Brain microvascular endothelial cell (primary cell): Measurements from ENCODE around the gene HMGB3.

Experiments used
- DNase-seq: peaks from one replicate; pipeline ENCODE4 v3.0.0-alpha.2; 2020
- H3K27ac ChIP-seq: fragments of 250-450 bp; sonication (Bioruptor Pico); 2 replicates; pipeline ENCODE4 v1.5.1; 2020; ENCODE audit warnings: mild to moderate bottlenecking, moderate library complexity
- H3K27me3 ChIP-seq: fragments of 250-450 bp; sonication (Bioruptor Pico); replicated peaks from 2 replicates; pipeline ENCODE4 v1.5.1; 2020; ENCODE audit warnings: mild to moderate bottlenecking
- H3K36me3 ChIP-seq: fragments of 250-450 bp; sonication (Bioruptor Pico); replicated peaks from 2 replicates; pipeline ENCODE4 v1.5.1; 2020; ENCODE audit warnings: mild to moderate bottlenecking
- H3K4me3 ChIP-seq: 2 replicates; pipeline ENCODE4 v1.5.1; 2011; ENCODE audit warnings: low read depth, mild to moderate bottlenecking, control low read depth, low read length, moderate library complexity
- CTCF ChIP-seq: IDR thresholded peaks from 2 replicates; pipeline ENCODE4 v1.5.1; 2011; ENCODE audit warnings: low read depth, mild to moderate bottlenecking, moderate library complexity, low read length, control low read depth, inconsistent platforms; ENCODE audit errors: missing control alignments
- in situ Hi-C: cut with HindIII; loops from 2 replicates; pipeline ENCODE4 v1.10.0; 2017; ENCODE audit warnings: low sequenced_read_pairs, low pct_ligation_motif_present

HMGB3 gene

GRCh38 chrX:150977411-150978162, 5.5 kb upstream of the HMGB3 start:
- no peak for TF ChIP-seq CTCF
- Histone ChIP-seq H3K27ac (no peak overlapping the region), H3K27me3 (no peaks in the 10 kb centered on the region), H3K36me3 (no peaks in the 10 kb centered on the region), H3K4me3 (no peak overlapping the region)
- no peak for DNase-seq
- in situ Hi-C loops = no loop called here

- Histone ChIP-seq H3K36me3 (no peaks in the 10 kb centered on the region), H3K27ac (no peak overlapping the region), H3K27me3 (no peaks in the 10 kb centered on the region), H3K4me3 (no peak overlapping the region)
- in situ Hi-C loops = no loop called here
- DNase-seq = no peak
- no peak for TF ChIP-seq CTCF
Observed at GRCh38 chrX:150980186-150980585, 2.9 kb upstream of the HMGB3 start.

GRCh38 chrX:150980711-150981110, 2.4 kb upstream of the HMGB3 start:
- Histone ChIP-seq H3K27me3 (no peaks in the 10 kb centered on the region), H3K4me3 (no peak overlapping the region), H3K27ac (no peak overlapping the region), H3K36me3 (no peaks in the 10 kb centered on the region)
- in situ Hi-C loops = no loop called here
- no peak for TF ChIP-seq CTCF
- no peak for DNase-seq

- peak overlapping the region; percentile 61 for H3K4me3 ChIP-seq
- DNase-seq = no peak
- in situ Hi-C loops = no loop called here
- no peak overlapping the region for H3K27ac ChIP-seq
- no peak for TF ChIP-seq CTCF
- H3K36me3 ChIP-seq = no peaks in the 10 kb centered on the region
- no peaks in the 10 kb centered on the region for H3K27me3 ChIP-seq
Observed at GRCh38 chrX:150982235-150982787, 824 bp upstream of the HMGB3 start.

GRCh38 chrX:150983521-150984168, 510 bp downstream of the HMGB3 start:
- Histone ChIP-seq H3K27ac (no peak overlapping the region), H3K27me3 (no peaks in the 10 kb centered on the region), H3K4me3 (peak overlapping the region; percentile 61), H3K36me3 (no peaks in the 10 kb centered on the region)
- in situ Hi-C loops = no loop called here
- no peak for DNase-seq
- no peak for TF ChIP-seq CTCF
